K562 (cell line): ENCODE measurements around the gene LCN1. TPM values are rescaled to one million over a fixed set of nuclear protein-coding genes. Genes with fewer than 3 reads are reported as not detected.
A peak's percentile ranks its signal among the peaks of the same experiment; 100 is the strongest.

Experiments
- ARID3B ChIP-seq: fragments of 250-450 bp; sonication (Bioruptor Pico); IDR thresholded peaks from 2 replicates; pipeline ENCODE4 v1.4.0; 2020; ENCODE audit warnings: borderline replicate concordance
- CREB3L1 ChIP-seq: fragments of 450-650 bp; IDR thresholded peaks from 2 replicates; pipeline ENCODE4 v1.6.1; 2014; ENCODE audit warnings: low read depth, mild to moderate bottlenecking, moderate library complexity, borderline replicate concordance
- MAFF ChIP-seq: IDR thresholded peaks from 2 replicates; pipeline ENCODE4 v1.6.1; 2012; ENCODE audit warnings: low read length, improper control_type of control experiment
- MEF2D ChIP-seq: conservative IDR thresholded peaks from 2 replicates; pipeline ENCODE4 v1.6.1; 2016; ENCODE audit warnings: low read depth, missing genetic modification characterization, missing compliant biosample characterization
- MITF ChIP-seq: IDR thresholded peaks from 2 replicates; pipeline ENCODE4 v1.6.1; 2014; ENCODE audit warnings: antibody characterized with exemption
- PRMT5 ChIP-seq: sonication (generic); formaldehyde crosslinking; IDR thresholded peaks from 2 replicates; pipeline ENCODE4 v1.5.0; 2020; ENCODE audit warnings: missing genetic modification reagents
- RREB1 ChIP-seq: fragments of 250-450 bp; sonication (Bioruptor Pico); IDR thresholded peaks from 2 replicates; pipeline ENCODE4 v1.4.0; 2020
- SUPT5H ChIP-seq: fragments of 450-650 bp; IDR thresholded peaks from 2 replicates; pipeline ENCODE4 v1.6.1; 2016
- ZFX ChIP-seq: sonication (generic); formaldehyde crosslinking; IDR thresholded peaks from 2 replicates; pipeline ENCODE4 v1.8.0; 2022; ENCODE audit warnings: mild to moderate bottlenecking, missing genetic modification reagents, moderate library complexity
- ZNF277 ChIP-seq: fragments of 250-450 bp; sonication (Bioruptor Pico); IDR thresholded peaks from 2 replicates; pipeline ENCODE4 v1.8.0; 2022; ENCODE audit warnings: inconsistent platforms, mild to moderate bottlenecking, moderate library complexity, borderline replicate concordance
- ZNF449 ChIP-seq: fragments of 250-450 bp; sonication (Bioruptor Pico); IDR thresholded peaks from 2 replicates; pipeline ENCODE4 v1.8.0; 2022; ENCODE audit warnings: moderate library complexity, mild to moderate bottlenecking, inconsistent platforms
- ZNF668 ChIP-seq: fragments of 250-450 bp; sonication (Bioruptor Pico); IDR thresholded peaks from 2 replicates; pipeline ENCODE4 v1.8.0; 2022; ENCODE audit warnings: mild to moderate bottlenecking, inconsistent platforms
- polyA plus RNA-seq, 8 experiments: library from polyadenylated mRNA; depleted of rRNA in 4 of 8; stranded (reverse) in 5 of 8; unstranded in 3 of 8; fragments of >200 nt; fragmentation: Nextera tagmentation in 2 of 8; fragmentation: Illumina TruSeq in 1 of 8; extraction: Ambion mirVana in 2 of 8; extraction: Trizol in 1 of 8; gene quantifications; 2 replicates each; pipeline versions ENCODE4 v1.2.1 to v1.2.3, GENCODE V29; 2011 to 2014; ENCODE audit warnings: inconsistent platforms in 1 of 8, missing spikeins in 1 of 8
- total RNA-seq, 7 experiments: library from RNA; depleted of rRNA in 6 of 7; stranded (reverse); fragments of >200 nt in 6 of 7; fragmentation: Illumina TruSeq in 2 of 7; extraction: Trizol in 2 of 7; gene quantifications; 2 replicates each; pipeline versions ENCODE4 v1.2.1 to v1.2.3, GENCODE V29; 2011 to 2021; ENCODE audit warnings: low replicate concordance in 1 of 7

The LCN1 gene
- total and polyA plus RNA-seq, 9 of the 15 experiments (the other 6 are each of a cell fraction or from before 2014, with no cell fraction given), result not detected

- TF ChIP-seq MAFF (no peak), SUPT5H (no peak), RREB1 (0 out of 2 replicates have a peak, but pooled peaks have one; percentile 44), PRMT5 (CRISPR knock-in tag) (no peak), MEF2D (tag) (no peak; the same call in 1 of the 2 replicates), ZFX (CRISPR knock-in tag) (no peak), MITF (peak; percentile 69; the same call in 1 of the 2 replicates), ZNF449 (CRISPR knock-in tag) (no peak), ARID3B (CRISPR knock-in tag) (no peak), CREB3L1 (no peak), ZNF668 (CRISPR knock-in tag) (no peak), ZNF277 (no peak)
Measured at GRCh38 chr9:135499326-135500070, 21.7 kb upstream of the LCN1 start (continued).
